Epithelial cell of proximal tubule (primary cell): ENCODE measurements around the gene TNIP1. TPM values are rescaled to one million over a fixed set of nuclear protein-coding genes. Genes with fewer than 3 reads are reported as not detected.

Experiments used
- DNase-seq: peaks from one replicate; pipeline ENCODE4 v3.0.0-alpha.2; 2011; ENCODE audit warnings: low read depth
- H3K4me3 ChIP-seq: 2 replicates; pipeline ENCODE4 v1.5.1; 2011; ENCODE audit warnings: low read depth, mild to moderate bottlenecking, low read length
- total RNA-seq: library from RNA; depleted of rRNA; stranded (reverse); fragments of >200 nt; gene quantifications from 2 replicates; pipeline ENCODE4 v1.2.3, GENCODE V29; 2015
- TF ChIP-seq, protein P1 (sequence below): conservative IDR thresholded peaks from 2 replicates; pipeline ENCODE4 v1.5.1; 2012; ENCODE audit warnings: low read depth, mild to moderate bottlenecking, low read length

Gene TNIP1
- total RNA-seq, 1 donor from 2014 or later = 255 TPM

DNA sequence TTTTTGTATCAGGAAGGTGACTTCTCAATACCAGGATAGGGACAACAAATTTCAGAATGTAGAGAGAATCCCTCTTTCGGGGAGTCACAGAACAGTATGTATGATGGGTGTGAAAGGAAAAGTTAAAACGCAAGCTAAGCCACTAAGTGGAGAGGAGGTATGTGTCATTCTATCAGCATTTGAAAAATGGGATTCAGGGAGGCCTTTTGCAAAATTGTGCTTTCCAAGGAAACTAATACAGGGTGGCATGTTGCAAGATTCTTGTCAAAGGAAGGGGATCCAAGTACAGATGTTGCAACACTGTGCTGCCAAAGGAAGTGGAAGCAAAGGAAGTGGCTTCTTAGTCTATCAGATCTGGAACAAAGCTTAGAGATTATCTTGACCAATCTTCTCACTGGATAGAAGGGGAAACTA lies 12.6 kb upstream of the TNIP1 start:
- peak; percentile 96 for DNase-seq
- TF ChIP-seq, protein P1, sequence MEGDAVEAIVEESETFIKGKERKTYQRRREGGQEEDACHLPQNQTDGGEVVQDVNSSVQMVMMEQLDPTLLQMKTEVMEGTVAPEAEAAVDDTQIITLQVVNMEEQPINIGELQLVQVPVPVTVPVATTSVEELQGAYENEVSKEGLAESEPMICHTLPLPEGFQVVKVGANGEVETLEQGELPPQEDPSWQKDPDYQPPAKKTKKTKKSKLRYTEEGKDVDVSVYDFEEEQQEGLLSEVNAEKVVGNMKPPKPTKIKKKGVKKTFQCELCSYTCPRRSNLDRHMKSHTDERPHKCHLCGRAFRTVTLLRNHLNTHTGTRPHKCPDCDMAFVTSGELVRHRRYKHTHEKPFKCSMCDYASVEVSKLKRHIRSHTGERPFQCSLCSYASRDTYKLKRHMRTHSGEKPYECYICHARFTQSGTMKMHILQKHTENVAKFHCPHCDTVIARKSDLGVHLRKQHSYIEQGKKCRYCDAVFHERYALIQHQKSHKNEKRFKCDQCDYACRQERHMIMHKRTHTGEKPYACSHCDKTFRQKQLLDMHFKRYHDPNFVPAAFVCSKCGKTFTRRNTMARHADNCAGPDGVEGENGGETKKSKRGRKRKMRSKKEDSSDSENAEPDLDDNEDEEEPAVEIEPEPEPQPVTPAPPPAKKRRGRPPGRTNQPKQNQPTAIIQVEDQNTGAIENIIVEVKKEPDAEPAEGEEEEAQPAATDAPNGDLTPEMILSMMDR = peak; percentile 22
- no peak overlapping the region for H3K4me3 ChIP-seq

DNA sequence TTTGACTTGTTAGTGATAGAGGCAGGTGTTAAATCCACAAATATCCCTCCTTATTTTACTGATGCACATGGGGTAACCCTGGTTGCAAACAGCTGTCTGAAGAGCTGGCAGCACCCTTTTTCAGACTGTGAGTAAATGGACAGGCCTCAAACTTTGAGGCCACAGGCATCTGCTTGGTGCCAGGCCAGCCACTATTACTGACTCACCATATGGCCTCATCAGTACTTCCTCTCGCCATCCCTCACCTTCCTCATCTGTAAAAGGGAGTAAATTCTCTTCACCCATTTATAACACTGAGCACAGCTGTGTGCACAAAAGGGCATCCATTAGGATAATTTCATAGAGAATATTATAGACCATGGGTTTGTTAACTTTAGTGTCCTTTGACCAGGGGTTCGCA lies 11.9 kb upstream of the TNIP1 start:
- no peak overlapping the region for H3K4me3 ChIP-seq
- TF ChIP-seq, protein P1 = no peak
- no peak for DNase-seq

DNA sequence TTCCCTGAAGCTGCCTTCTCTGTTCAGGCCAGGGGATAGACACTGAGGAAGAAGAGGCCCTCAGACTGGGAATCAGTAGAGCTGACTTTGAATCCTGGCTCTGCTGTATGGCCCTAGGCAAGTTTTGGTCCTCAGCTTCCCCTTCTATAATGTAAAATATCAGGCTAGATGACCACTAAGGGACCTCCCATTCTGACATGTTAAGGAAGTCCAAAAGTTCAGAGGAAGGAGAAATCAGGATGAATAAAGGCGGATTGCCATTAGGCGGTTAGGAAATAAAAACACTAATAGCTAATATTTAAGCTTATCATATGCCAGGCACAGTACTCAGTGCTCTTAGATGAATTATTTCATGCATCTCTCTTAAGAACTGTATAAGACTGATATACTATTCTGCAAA lies 8.9 kb upstream of the TNIP1 start:
- no peak for DNase-seq
- TF ChIP-seq, protein P1 = no peak

DNA sequence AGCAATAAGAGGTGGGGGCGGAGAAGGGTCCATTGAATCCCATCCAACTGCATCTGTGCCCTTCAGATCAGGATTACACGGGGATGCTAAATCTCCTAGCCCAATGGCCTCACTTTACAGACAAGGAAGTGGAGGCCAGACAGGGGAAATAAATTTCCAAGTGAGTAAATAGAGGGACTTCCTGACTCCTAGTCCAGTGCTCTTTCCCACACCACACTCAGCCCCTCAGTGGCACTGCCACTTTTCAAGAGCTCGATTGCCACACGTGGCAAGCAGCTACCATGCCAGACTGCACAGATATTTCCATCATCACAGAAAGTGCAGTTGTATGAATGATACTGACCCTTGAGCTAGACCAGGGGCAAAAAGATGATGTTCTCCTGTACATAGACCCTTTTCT lies 8.2 kb upstream of the TNIP1 start:
- no peak overlapping the region for H3K4me3 ChIP-seq
- TF ChIP-seq, protein P1 = no peak
- DNase-seq = no peak

More for the DNA sequence above, 8.9 kb upstream of the TNIP1 start:
- H3K4me3 ChIP-seq = no peak overlapping the region

DNA sequence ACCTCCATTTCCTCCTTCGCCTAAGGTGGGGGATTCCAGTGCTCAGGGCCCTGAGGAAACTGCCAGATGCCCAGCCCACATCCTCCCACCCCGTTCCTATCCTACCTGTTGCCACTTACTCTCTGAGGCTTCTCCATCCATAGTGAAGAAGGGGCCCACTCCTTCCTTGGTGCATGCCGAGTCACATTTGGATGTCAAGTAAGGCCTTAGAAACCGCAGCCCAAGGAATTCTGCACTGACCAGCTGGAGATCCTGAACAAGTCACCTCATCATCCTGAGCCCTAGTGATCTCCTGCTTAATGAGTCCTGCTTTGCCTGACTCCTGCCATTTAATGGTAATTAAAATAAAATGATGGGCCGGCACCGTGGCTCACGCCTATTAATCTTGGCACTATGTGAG lies 6.7 kb upstream of the TNIP1 start:
- TF ChIP-seq, protein P1 = no peak
- no peak for DNase-seq
- no peak overlapping the region for H3K4me3 ChIP-seq

DNA sequence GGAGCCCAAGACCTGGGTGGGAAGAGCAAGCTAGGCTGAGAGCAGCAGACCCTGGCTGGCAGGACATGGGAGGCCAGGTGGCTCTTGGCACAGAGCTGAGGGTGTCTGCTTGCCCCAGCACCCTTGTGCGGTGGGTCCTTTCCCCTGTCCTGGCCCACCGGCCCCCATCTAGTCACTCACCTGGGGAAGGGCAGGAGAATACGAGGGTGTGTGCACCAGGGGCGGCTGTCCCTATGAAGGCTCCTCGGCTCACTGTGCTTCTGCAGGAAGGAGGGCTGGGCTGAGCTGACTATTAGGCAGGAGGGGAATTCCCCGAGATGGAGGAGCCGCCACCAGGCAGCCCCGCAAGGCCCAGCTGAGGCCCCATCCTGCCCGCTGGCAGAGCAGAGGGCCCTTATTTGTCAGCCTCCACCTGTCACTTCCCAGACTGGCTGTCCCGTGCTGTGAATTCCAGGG lies 6.1 kb upstream of the TNIP1 start:
- TF ChIP-seq, protein P1 = no peak
- no peak for DNase-seq
- H3K4me3 ChIP-seq = peak overlapping the region; percentile 38

DNA sequence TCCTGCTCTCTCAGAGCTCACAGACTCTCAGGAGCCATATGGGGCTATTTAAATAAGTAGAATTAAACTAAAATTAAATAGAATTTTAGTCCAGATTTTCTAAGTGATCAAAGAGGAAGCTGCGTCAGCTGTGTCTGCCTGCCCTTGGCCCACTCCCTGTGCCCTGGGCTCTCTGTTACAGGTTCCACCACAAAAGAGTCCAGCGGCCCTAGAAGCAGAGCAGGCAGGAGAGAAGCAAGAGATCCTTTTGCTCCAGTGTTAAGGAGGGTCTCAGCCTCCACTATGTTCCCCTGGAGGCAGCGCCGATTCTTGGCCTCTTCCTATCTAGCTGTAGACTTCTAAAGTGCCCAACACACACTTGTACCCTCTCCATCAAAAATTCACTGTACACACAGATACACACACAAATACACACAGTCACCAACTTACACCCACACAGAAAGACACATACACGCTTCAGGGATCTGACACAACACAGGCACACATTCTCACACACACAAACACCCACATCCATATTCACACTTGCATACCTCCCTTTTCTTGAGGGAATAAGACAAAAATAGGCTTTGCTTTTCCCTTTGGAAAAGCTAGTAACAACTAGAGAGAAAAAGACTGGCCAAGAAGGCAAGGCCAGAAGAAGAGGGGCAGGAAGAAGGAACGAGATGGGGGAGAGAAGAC lies 5.5 kb upstream of the TNIP1 start:
- H3K4me3 ChIP-seq = peak overlapping the region; percentile 38
- TF ChIP-seq, protein P1 = no peak
- DNase-seq = no peak
